ENCODE data around the gene CHRNA4.

GRCh38 chr20:63365601-63366389, 4.6 kb upstream of the CHRNA4 start:
- TF ChIP-seq CTCF (IDR thresholded peaks at IDR 0.05) (no peak), POLR2A (IDR thresholded peaks at IDR 0.05) (no peak)
